ENCODE results near the gene USP53. TPM values are rescaled to one million over a fixed set of nuclear protein-coding genes. Genes with fewer than 3 reads are reported as not detected.

Gene USP53
- total and polyA plus RNA-seq, 9 of the 15 experiments (the other 6 are each of a cell fraction or from before 2014, with no cell fraction given), result 2.9 to 9.6 (median 8.3) TPM

- CTCF ChIA-PET (ENCODE audit: low intra/inter-chr PET ratio), result no interaction called here
- intact Hi-C loops (cut with micrococcal nuclease) (no loop called here), in situ Hi-C loops (cut with MboI) (no loop called here)
- Histone ChIP-seq H3K36me3 (ENCODE audit: control insufficient read depth, insufficient read depth, low read length) (no peaks in the 10 kb centered on the region), H3K4me2 (ENCODE audit: insufficient read depth, low read length) (no peak overlapping the region), H3K9me3 (replicated peaks; ENCODE audit: control insufficient read depth, insufficient read depth, low read depth, low read length) (no peaks in the 10 kb centered on the region), H2AFZ (ENCODE audit: low read depth, low read length) (no peak overlapping the region), H3K79me2 (ENCODE audit: control insufficient read depth, insufficient read depth, low read length) (no peaks in the 10 kb centered on the region), H3K9ac (ENCODE audit: insufficient read depth in 1 of 2, low read depth in 2 of 2, low read length in 2 of 2) (no peak overlapping the region), H3K9me1 (ENCODE audit: control insufficient read depth, insufficient read depth, low read length) (no peaks in the 10 kb centered on the region), H3K4me3 (no peak overlapping the region), H3K27me3 (ENCODE audit: control insufficient read depth in 2 of 2, insufficient read depth in 2 of 2, low read length in 2 of 2) (no peaks in the 10 kb centered on the region), H4K20me1 (replicated peaks; ENCODE audit: control insufficient read depth, insufficient read depth, low read length) (no peaks in the 10 kb centered on the region), H3K4me1 (replicated peaks in 1 of 2; ENCODE audit: control insufficient read depth in 2 of 2, insufficient read depth in 2 of 2, low read length in 2 of 2) (no peaks in the 10 kb centered on the region), H3K27ac (ENCODE audit: extremely low read depth, low read depth, low read length) (no peak overlapping the region)
- WGBS (ENCODE audit: insufficient coverage, low coverage, missing lambda C conversion rate), result 0% methylated on average over 2 of the region's 2 CpGs
- POLR2A ChIA-PET, result no interaction called here
- BruUV-seq (replicated peaks), result no TSS peak
- ATAC-seq (no peak), DNase-seq (ENCODE audit: extremely low read depth in 1 of 4, low spot score in 3 of 4) (no peak), FAIRE-seq (no peak)
- TF ChIP-seq ZBTB8A (IDR thresholded peaks at IDR 0.05; ENCODE audit: partially characterized antibody) (no peak), CREBBP (IDR thresholded peaks at IDR 0.05; ENCODE audit: low read depth, low read length) (no peak), ZNF398 (CRISPR knock-in tag; IDR thresholded peaks at IDR 0.05) (no peak), CTBP1 (IDR thresholded peaks at IDR 0.05; ENCODE audit: borderline replicate concordance) (no peak), HDAC2 (IDR thresholded peaks at IDR 0.05) (no peak), ETV1 (tag; conservative IDR thresholded peaks at IDR 0.05; ENCODE audit: low read depth) (no peak), FOXA1 (IDR thresholded peaks at IDR 0.05; ENCODE audit: borderline replicate concordance) (no peak), ZNF592 (IDR thresholded peaks at IDR 0.05) (no peak), MEIS2 (IDR thresholded peaks at IDR 0.05; ENCODE audit: partially characterized antibody) (no peak), CBX5 (IDR thresholded peaks at IDR 0.05; ENCODE audit: borderline replicate concordance, low read depth) (no peak), GATAD2A (IDR thresholded peaks at IDR 0.05) (no peak), ZNF280A (IDR thresholded peaks at IDR 0.05; ENCODE audit: low read depth, partially characterized antibody) (no peak), ZNF583 (CRISPR knock-in tag; IDR thresholded peaks at IDR 0.05) (no peak), RBM34 (IDR thresholded peaks at IDR 0.05; ENCODE audit: borderline replicate concordance, insufficient read depth, low read length) (no peak), ELF1 (tag; IDR thresholded peaks at IDR 0.05) (no peak)
- TF ChIP-seq, protein P1, sequence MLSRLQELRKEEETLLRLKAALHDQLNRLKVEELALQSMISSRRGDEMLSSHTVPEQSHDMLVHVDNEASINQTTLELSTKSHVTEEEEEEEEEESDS (CRISPR knock-in tag; IDR thresholded peaks at IDR 0.05), result no peak
Measured at GRCh38 chr4:119328695-119329094, 116.2 kb downstream of the USP53 start.
